ENCODE data around the gene CST3.

CST3 gene

GRCh38 chr20:23683807-23684206 lies 46.1 kb upstream of the CST3 start:
- DNase-seq (ENCODE audit: low read depth in 1 of 2, low spot score in 1 of 2), result no peak
- Histone ChIP-seq H3K27ac (replicated peaks) (no peak overlapping the region), H3K27me3 (ENCODE audit: insufficient read depth, poor library complexity, severe bottlenecking) (no peaks in the 10 kb centered on the region), H3K4me3 (replicated peaks; ENCODE audit: insufficient read depth, low read length) (no peak overlapping the region)
- TF ChIP-seq POLR2AphosphoS5 (IDR thresholded peaks at IDR 0.05; ENCODE audit: low read depth) (no peak), GABPA (IDR thresholded peaks at IDR 0.05; ENCODE audit: low read depth) (no peak), SPI1 (IDR thresholded peaks at IDR 0.05; ENCODE audit: borderline replicate concordance, low read depth) (no peak)
- TF ChIP-seq, protein P1, sequence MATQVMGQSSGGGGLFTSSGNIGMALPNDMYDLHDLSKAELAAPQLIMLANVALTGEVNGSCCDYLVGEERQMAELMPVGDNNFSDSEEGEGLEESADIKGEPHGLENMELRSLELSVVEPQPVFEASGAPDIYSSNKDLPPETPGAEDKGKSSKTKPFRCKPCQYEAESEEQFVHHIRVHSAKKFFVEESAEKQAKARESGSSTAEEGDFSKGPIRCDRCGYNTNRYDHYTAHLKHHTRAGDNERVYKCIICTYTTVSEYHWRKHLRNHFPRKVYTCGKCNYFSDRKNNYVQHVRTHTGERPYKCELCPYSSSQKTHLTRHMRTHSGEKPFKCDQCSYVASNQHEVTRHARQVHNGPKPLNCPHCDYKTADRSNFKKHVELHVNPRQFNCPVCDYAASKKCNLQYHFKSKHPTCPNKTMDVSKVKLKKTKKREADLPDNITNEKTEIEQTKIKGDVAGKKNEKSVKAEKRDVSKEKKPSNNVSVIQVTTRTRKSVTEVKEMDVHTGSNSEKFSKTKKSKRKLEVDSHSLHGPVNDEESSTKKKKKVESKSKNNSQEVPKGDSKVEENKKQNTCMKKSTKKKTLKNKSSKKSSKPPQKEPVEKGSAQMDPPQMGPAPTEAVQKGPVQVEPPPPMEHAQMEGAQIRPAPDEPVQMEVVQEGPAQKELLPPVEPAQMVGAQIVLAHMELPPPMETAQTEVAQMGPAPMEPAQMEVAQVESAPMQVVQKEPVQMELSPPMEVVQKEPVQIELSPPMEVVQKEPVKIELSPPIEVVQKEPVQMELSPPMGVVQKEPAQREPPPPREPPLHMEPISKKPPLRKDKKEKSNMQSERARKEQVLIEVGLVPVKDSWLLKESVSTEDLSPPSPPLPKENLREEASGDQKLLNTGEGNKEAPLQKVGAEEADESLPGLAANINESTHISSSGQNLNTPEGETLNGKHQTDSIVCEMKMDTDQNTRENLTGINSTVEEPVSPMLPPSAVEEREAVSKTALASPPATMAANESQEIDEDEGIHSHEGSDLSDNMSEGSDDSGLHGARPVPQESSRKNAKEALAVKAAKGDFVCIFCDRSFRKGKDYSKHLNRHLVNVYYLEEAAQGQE (IDR thresholded peaks at IDR 0.05; ENCODE audit: insufficient replicate concordance, low read depth), result no peak
- TF ChIP-seq, protein P2, sequence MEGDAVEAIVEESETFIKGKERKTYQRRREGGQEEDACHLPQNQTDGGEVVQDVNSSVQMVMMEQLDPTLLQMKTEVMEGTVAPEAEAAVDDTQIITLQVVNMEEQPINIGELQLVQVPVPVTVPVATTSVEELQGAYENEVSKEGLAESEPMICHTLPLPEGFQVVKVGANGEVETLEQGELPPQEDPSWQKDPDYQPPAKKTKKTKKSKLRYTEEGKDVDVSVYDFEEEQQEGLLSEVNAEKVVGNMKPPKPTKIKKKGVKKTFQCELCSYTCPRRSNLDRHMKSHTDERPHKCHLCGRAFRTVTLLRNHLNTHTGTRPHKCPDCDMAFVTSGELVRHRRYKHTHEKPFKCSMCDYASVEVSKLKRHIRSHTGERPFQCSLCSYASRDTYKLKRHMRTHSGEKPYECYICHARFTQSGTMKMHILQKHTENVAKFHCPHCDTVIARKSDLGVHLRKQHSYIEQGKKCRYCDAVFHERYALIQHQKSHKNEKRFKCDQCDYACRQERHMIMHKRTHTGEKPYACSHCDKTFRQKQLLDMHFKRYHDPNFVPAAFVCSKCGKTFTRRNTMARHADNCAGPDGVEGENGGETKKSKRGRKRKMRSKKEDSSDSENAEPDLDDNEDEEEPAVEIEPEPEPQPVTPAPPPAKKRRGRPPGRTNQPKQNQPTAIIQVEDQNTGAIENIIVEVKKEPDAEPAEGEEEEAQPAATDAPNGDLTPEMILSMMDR (IDR thresholded peaks at IDR 0.05; ENCODE audit: insufficient read depth, low read length), result no peak

- no peak for DNase-seq (ENCODE audit: low read depth in 1 of 2, low spot score in 1 of 2)
- no peak overlapping the region for H3K4me3 ChIP-seq (replicated peaks; ENCODE audit: insufficient read depth, low read length)
- no peaks in the 10 kb centered on the region for H3K27me3 ChIP-seq (ENCODE audit: insufficient read depth, poor library complexity, severe bottlenecking)
- no peak overlapping the region for H3K27ac ChIP-seq (replicated peaks)
- no peak for TF ChIP-seq GABPA (IDR thresholded peaks at IDR 0.05; ENCODE audit: low read depth)
- TF ChIP-seq POLR2AphosphoS5 (IDR thresholded peaks at IDR 0.05; ENCODE audit: low read depth), result no peak
- TF ChIP-seq SPI1 (IDR thresholded peaks at IDR 0.05; ENCODE audit: borderline replicate concordance, low read depth), result no peak
- TF ChIP-seq, protein P1 (IDR thresholded peaks at IDR 0.05; ENCODE audit: insufficient replicate concordance, low read depth), result no peak
- TF ChIP-seq, protein P2 (IDR thresholded peaks at IDR 0.05; ENCODE audit: insufficient read depth, low read length), result no peak
Measured at GRCh38 chr20:23683281-23683680, 45.5 kb upstream of the CST3 start.

DNA sequence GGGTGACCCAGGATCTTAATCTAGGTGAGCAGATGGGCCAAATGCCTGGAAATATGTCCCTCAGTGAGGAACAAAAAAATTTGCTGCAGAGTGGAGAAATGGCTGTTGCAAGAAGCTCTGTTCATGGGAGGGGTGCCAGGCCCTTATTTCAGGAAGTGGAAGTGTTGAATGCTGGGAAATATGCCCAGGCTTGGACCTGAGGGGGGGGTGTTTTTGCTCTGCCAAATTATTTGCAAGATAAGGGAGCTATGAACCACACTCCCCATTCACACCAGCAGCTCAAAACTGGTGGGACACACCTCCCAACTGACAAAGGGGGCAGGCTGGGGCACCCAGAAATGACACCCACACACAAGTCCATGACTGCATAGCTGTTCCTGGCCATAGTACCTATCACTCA lies 42.4 kb upstream of the CST3 start:
- Histone ChIP-seq H3K27ac (replicated peaks) (no peak overlapping the region), H3K4me3 (replicated peaks; ENCODE audit: insufficient read depth, low read length) (no peak overlapping the region), H3K27me3 (ENCODE audit: insufficient read depth, poor library complexity, severe bottlenecking) (peaks cover 2% of the 10 kb centered on the region)
- DNase-seq (ENCODE audit: low read depth in 1 of 2, low spot score in 1 of 2), result peak in 1 of 2 experiments; percentile 42
- TF ChIP-seq, protein P2 (IDR thresholded peaks at IDR 0.05; ENCODE audit: insufficient read depth, low read length), result no peak
- TF ChIP-seq SPI1 (IDR thresholded peaks at IDR 0.05; ENCODE audit: borderline replicate concordance, low read depth), result peak; percentile 69
